ENCODE measurements around the gene PNPLA7.
"Not testable (repeated sequence)": the region's sequence is repeated elsewhere in the genome, so short reads cannot be mapped to it uniquely, and the experiment has no call there.

The PNPLA7 gene

GRCh38 chr9:137511758-137512463, 38.3 kb downstream of the PNPLA7 start:
- no peak for DNase-seq

- DNase-seq = not testable (repeated sequence)
These were observed 39.1 kb downstream of the PNPLA7 start for GRCh38 chr9:137511126-137511525.

- no peak for DNase-seq
These were observed 41.0 kb downstream of the PNPLA7 start for GRCh38 chr9:137509198-137509597.

GRCh38 chr9:137506702-137507171, 43.5 kb downstream of the PNPLA7 start:
- DNase-seq = no peak

- no peak for DNase-seq
These were observed 43.9 kb downstream of the PNPLA7 start for GRCh38 chr9:137506274-137506673.

GRCh38 chr9:137505421-137506140, 44.6 kb downstream of the PNPLA7 start:
- no peak for DNase-seq

GRCh38 chr9:137504432-137504777, 45.8 kb downstream of the PNPLA7 start:
- DNase-seq = no peak

- DNase-seq = no peak
These were observed 47.9 kb downstream of the PNPLA7 start for GRCh38 chr9:137502008-137502911.

- no peak for DNase-seq
These were observed 48.7 kb downstream of the PNPLA7 start for GRCh38 chr9:137501457-137501856.

DNA sequence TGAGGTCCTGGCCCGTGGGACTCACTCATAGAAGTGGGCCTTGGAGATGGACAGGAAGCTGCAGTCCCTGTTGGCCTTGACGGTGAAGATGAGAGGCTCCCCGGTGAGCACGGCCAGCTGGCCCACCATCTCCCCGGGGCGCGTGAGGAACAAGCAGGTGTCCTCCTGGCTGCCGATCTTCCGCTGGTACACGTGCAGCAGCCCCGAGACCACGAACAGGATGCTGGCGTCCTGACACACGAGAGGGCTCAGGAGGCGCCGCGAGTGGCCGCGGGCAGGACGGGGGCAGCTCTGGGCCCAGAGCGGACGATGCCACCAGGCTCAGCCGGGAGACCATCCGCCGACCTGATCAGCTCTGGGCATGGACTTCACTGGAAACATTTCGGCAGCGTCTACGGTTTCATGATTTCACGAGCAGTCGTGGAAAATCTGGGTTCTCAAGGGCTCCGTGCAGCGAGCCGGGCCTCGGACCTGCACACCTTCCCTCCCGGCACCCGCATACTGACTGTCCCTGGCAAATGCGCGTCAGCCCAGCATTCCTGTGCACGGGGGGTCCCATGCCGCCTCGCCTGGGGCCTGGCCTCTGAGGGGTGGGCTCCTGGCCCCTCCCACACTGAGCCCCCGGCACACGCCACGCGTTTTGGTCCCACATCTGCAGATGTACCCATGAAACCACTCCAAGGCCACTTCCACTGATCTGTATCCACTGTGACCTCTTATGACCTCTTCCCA, 49.4 kb downstream of the PNPLA7 start:
- no peak for DNase-seq

DNA sequence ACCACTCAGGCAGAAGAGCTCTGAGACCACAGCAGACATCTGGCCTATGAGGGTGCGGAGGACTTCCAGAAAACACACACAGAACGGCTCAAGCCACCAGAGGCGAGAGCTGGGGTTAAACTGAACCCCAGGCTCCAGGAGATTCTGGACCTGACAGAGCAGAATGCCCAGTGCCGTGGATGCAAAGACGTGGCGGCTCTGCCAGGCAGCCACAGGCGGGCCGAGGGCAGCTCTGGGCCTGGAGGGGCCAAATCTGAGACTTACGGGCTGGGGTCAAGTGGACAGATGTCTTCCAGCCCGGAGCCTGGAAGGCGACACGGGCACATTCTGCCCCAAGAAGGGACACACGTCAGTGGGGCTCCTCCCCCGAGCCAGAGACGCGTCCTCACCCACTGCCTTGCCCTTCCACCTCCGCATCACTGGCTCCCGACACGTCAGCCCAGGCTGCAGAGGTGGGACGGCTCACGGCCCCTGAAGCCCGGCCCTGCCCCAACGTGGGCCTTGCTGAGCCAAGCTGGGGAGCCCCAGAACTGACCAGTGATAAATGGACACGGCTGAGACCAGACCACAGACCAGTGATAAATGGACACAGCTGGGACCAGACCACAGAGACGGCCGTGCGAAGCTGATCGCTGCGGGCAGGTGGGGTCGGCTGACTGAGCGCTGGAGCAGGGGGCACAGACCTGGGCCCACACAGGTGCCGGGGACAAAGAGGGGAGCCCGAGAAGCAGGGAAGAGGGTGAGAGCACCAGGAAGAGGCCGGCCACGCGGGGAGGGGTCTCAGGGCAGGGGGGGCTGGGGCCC, 50.1 kb downstream of the PNPLA7 start:
- no peak for DNase-seq

GRCh38 chr9:137499416-137499815, 50.8 kb downstream of the PNPLA7 start:
- no peak for DNase-seq

DNA sequence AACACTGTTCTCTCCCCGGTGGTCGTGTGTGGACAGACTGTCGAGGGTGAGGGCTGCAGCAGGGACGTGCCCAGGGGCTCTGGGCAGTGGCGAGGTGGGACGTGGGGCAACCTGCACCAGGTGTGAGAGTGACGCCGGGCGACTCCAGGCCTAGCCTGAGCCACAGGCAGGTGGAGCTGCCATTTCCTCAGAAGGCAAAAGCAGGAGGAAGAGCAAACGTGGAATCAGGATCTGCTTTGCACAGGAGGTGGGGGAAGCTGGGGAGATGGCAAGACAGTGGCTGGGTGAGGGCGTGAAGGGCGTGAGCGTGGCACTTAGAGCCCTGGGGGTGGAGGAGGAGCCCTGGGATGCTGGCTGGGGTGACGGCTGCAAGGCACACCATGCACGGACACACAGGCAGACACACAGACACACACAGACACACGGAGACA, 51.5 kb downstream of the PNPLA7 start:
- DNase-seq = no peak

DNA sequence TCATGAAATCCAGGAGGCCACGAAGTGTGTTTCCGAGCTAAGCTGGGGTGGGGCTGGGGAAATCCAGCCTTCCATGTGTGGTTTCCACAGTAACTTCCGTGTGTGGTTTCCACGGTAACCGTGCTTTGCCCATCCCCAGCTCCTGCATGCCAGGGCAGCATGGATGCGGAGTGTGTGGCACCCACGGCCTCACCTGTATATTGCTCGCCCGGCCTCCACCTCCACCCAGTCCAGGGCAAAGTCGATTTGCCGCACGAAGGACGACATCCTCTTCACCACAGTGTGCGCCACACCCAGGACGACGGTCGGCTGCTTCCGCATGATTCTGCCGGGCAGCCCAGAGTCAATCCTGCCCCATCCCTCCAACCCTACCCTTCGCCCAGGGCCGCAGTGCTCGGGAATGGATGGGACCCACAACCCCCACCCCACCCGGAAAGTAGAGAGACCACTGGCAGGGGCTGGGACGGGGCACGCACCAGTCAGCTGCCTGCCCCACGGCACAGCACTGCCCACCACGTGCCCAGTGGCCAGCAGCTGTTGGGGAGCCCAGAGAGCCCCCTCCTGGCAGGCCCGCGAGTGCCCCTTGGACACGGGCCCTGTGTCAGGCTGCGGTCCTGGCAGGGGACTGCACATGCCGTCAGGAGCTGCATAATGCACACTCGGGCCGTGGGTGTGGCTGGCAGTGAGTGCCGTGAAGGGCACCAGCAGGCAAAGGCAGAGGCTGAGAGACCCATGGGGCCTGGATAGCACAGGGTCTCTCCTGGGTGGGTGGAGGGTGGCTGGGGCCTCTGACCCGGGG, 52.1 kb downstream of the PNPLA7 start:
- no peak for DNase-seq

DNA sequence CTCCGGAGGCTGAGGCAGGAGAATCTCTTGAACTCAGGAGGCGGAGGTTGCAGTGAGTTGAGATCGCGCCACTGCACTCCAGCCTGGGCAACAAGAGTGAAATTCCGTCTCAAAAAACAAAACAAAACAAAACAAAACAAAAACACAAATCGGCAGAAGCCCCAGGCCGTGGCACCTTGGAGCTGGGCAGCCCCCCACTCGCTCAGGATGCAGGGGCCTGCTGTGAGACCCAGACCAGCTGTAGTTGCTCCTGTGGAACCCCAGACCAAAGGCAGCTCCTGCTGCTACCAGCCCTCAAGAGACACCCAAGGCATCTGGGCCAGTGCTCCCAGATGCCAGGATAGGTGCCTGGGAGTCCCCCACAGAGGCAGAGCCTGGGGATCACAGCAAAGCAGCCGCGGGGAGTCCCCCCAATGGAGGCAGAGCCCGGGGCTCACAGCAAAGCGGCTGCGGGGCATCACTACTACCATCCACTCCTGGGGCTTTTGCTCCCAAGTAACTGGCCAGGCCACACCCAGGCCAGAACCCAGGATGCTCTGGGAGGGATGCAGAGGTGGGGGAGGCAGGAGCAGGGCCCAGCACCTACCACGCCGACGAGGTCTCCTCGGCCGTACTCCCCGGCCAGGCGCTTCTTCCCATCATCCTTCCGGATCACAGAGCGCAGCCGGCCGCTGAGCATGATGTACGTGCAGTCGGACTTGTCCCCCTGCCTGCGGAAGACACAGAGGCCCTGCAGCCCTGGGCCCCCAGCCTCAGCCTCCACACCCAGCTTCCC, 53.4 kb downstream of the PNPLA7 start:
- DNase-seq = no peak

GRCh38 chr9:137494550-137495351, 55.5 kb downstream of the PNPLA7 start:
- no peak for DNase-seq

- no peak for DNase-seq
These were observed 56.1 kb downstream of the PNPLA7 start for GRCh38 chr9:137494104-137494544.

DNA sequence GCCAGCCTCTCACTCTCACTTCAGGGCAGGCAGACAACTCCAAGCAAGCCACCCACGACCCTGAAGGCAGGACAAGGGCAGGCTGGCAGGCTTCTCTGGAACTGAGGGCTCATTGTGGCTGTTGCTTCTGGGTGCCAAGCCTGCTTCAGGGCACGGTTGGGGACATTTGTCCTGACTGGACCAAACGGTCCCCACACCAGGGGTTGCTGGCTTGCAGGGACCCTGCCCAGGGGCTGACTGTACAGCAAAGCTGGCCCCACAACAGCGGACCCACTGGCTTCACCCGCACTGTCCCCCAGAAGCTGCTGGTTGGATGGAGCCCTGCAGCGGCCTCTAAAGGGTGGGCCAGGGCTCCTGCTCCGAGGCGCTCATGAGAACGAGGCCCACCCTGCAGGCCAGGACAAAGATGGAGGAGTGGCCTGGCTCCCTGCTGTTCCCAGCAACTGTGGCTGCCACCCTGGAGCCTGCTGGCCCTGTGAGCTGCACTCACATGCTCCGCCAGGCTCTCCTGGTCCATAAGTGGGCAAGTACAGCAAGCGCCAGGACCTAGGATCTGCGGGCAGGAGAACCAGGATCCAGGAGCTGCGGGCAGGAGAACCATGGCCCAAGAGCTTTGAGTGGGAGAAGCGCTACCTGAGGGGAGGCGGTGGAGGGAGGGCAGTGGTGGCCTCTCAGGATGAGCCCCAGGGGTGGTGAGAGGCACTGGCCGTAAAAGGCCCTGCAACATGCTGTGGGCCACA, 56.7 kb downstream of the PNPLA7 start:
- DNase-seq = no peak
